Measurements from ENCODE around the gene C19orf73. TPM values are rescaled to one million over a fixed set of nuclear protein-coding genes. Genes with fewer than 3 reads are reported as not detected.
A peak's percentile ranks its signal among the peaks of the same experiment; 100 is the strongest.

The C19orf73 gene, protein sequence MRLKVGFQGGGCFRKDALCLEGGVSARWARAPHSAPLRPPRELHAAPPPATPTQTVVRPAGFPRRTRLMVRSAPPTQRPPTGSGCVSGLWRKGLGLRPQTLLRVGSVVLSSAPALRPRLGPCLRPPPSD
- 1.5 TPM for polyA plus RNA-seq (2013, experiment 1 of 2; ENCODE audit: insufficient read length)
- 1.4 TPM for polyA plus RNA-seq (2013, experiment 2 of 2; ENCODE audit: insufficient read length)

DNA sequence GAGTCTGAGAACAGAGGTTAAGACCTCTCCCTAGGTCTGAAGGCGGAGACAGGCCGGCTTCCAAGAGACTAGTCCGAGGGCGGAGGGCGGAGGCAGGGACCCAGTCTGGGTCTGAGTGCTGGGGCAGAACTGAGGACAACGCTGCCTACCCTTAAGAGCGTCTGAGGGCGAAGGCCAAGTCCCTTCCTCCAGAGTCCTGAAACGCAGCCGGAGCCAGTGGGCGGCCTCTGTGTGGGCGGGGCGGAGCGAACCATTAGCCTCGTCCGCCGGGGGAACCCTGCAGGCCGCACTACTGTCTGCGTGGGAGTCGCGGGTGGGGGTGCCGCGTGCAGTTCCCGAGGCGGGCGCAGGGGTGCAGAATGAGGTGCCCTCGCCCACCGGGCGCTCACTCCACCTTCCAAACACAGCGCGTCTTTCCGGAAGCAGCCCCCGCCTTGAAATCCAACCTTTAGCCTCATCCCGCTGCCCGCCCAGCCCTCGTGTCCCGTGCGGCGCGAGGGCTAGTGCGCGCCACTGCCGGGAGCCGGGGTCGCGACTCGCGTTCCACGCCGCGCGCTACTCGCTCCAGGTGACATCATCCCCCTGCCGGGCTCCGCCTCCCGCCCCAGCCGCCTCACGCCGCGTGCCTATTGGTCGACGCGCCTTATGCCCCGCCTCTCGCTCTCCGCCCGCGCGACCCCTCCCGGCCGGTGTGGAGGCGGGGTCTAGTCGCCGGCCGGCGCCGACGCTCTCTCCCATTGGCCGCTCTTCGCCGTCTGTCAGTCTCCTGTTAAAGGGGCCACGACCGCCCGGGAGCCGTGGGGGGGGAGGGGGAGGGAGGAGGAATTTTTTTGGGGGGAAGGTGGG, at the start of gene C19orf73:
C19orf73 (minus strand) TSS at position 579 of the 846 bp plus-strand sequence; CDS start at position 458, 121 bp downstream.
- DNase-seq: peak; percentile 91

DNA sequence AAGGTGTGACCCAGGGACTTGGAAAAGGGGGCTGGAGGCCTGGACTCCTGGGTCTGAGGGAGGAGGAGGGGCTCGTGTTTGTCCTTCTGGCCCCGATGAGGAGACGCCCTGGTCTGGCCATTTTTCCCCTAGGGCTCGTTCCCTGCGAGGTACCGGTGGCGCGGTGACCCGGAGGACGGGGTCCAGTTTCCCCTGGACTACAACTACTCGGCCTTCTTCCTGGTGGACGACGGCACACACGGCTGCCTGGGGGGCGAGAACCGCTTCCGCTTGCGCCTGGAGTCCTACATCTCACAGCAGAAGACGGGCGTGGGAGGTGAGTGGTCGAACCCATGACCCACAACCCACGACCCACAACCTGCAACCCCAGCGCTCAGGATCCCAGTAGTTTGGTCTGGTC, 49.5 kb upstream of the C19orf73 start:
- DNase-seq: no peak

DNA sequence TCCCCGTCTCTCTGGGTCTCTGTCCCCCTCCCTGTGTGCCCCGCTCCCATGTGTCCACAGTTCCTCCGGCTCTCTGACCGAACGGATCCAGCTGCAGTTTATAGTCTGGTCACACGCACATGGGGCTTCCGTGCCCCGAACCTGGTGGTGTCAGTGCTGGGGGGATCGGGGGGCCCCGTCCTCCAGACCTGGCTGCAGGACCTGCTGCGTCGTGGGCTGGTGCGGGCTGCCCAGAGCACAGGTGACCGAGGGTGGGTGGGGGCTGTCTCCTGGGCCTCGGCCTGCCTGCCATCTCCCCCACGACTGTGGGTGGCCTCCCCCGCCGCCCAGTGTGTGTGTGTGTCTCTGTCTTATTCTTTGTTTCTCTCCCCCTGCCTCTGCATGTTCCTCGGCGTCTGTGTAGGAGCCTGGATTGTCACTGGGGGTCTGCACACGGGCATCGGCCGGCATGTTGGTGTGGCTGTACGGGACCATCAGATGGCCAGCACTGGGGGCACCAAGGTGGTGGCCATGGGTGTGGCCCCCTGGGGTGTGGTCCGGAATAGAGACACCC, 49.0 kb upstream of the C19orf73 start:
- no peak for DNase-seq

DNA sequence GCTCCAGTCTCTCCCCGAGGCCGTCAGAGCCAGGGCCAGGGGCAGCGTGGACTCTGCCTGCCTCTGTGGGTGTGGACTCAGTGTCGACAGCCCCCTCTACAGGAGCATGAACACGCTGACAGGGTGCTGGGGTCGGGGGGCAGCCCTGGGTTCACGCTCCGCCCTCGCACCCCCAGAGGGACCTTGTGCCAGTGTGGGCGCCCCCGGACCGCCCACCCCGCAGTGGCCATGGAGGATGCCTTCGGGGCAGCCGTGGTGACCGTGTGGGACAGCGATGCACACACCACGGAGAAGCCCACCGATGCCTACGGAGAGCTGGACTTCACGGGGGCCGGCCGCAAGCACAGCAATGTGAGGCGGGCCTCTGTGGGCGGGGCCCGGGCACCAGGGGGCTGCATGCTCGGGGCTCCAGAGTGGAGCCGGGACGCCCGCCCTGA, 46.9 kb upstream of the C19orf73 start:
- DNase-seq: no peak

DNA sequence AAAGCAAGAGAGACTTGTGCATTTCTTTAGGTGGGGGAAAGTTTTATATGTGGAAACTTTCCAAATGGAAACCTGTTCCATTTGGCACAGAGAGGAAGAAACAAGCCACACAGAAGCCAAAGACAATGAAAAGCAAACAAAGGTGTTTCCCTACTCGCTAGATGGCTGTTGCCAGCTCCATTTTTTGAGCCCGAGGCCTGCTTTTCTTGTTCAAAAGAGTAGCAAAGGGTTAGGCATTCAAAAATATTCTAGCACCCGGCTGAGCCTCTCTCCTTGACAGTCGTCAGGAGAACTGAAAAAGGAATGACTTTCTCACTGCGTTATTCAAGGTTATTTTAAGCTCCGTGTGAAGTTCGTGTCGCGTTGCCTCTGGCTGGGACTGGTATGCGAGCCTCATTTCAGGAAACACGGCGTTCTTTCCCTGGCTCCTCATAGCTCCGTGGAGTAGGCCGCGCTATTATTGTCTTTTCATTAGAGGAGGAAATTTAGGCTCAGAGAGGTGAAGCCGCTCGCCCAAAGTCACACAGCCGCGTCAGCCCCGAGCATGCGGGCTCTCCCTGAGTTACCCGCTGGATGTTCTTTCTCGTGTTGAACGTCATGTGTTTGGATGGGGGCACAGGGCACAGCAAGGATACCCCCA, 46.3 kb upstream of the C19orf73 start:
- peak; percentile 56 for DNase-seq

DNA sequence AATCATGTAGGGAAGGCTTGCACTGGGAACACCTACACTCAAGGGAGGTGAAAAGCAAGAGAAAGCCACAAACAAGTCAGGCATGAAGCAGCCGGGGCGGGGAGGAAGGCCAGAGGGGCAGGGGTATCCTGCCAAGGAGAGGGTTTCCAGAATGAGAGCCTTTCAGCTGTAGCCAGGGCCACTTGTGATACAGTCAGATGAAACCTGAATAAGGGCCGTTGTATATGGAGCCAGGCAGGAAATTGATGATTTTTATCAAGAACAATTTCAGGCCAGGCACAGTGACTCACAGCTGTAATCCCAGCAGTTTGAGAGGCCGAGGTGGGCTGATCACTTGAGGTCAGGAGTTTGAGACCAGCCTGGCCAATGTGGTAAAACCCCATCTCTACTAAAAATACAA, 43.0 kb upstream of the C19orf73 start:
- no peak for DNase-seq

DNA sequence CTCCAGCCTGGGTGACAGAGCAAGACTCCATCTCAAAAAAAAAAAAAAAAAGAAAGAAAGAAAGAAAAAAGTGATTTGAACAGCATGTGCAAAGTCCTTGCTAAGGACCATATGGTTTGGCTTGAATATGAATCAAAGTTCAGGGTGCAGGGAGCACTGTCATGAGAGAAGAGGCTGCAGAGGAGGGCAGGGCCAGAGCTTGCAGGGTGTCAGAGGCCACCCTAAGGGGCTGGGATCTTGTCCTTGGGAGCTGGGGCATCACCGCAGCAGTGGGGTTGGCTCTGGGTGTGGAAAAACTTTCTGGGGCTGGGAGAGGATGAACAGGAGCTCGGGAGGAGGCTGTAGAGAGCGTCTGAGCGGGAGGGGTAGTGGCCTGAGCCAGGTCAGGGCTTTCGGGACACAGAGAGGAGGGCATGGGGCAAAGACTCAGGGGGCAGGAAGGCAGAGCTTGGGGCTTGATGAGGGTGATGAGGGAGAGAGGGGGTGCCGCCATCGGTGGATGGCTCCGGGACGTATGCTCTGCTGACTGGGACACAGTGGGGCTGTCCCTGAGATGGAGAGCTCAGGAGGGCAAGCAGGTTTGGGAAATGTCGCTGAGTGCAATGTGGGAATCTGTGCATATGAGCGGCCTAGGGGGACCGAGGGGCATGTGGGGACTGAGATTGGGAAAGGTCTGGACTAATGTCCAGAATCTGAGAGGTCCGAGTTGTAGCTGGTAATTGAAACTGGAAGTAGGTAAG, 41.7 kb upstream of the C19orf73 start:
- DNase-seq: no peak

DNA sequence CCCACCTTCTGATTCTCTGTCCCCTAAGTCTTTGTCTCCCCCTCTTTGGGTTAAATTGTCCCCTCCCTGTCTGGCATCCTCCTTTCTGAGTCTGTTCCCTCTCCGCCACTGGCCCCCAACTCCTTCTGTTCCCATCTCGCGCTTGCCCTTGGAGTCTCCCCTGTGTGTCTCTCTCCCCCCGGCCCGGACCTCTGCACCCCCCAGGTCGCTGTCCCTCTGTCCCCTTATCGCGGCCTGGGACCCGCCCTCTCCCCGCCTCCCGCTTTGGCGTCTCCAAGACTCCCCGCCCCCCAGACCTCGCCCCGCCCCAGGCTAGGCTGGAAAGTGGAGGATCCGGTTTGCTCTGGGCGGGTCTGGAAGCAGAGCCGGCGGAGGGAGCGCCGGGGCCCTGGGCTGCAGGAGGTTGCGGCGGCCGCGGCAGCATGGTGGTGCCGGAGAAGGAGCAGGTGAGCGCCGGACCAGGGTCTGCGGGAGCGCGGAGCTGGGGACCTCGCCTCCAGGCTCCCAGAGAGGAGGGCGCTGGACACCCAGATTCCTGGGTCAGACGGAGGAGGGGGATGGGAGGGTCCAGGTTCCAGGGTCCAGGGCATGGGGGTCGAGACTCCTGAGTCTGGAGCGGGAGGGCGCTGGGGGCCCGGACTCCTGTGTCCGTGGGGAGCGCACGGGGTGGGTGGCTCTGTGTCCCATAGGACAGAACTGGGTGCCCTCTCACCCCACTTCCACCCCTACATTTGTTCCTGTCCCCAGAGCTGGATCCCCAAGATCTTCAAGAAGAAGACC, 38.7 kb upstream of the C19orf73 start, which contains the start of gene TRPM4:
TRPM4 (plus strand) TSS at position 348 of the 780 bp plus-strand sequence; CDS start at position 423, 75 bp downstream.
- DNase-seq: peak; percentile 85

DNA sequence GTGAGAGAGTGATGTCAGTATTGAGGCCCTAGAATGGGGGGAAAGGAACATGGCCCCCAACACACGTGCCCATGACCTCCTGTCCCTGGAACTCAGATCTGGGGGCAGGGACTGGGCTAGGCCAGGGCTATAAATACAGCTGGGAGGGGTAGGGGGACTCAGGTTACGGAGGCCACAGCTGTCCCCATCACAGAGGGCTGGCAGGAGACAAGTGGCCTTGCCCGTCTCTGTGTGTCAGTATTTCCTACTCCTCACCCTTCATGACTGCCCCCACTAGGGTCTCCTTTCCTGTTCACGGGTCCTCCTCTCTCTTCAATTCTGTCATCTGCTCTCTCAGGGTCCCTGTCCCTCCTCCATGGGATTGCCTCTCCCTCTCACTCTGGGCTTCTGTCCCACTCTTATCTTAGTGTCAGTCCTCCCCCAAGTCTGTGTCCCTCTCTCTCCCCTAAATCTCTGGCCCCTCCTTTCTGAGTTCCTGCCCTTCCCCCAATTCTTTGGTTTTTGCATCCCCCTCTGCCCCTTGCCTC, 36.9 kb upstream of the C19orf73 start:
- no peak for DNase-seq

DNA sequence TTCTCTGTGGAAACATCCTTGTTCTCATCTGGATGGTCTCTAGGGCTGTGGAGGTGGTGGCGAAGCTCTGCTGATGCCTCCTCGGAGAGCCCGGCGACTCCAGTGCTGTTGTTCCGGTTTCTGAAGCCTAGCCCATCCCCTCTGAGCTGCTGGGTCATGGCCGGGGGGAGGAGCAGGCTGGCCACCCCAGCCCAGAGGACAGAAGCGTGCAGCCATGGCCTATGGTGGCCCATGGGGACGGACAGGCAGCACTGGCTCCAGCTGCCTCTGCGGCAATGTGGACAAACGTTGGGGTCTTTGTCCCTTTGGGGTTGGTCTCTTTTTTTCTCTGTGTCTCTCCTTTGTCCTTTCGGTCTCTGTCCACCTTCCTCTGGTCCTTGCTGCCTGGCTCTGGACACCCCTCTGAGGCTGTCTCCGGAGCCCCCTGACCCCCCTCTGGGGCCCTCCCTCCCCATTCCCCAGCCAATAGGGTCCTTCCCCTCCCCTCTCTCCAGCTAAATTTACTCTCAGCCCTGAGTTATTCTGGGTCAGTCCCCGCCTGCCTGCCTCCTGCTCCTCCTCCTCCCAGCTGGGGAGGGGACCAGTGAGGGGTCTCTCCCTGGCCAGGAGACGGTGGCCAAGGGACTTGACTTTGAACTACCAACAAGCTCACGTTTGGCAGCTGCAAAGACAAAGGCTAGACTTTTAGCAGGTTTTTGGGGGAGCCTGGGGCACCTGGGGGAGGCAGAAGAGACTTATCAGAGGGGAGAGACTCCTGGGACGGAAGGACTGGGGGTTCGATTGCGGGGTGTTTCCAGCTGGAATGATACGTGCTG, 36.3 kb upstream of the C19orf73 start, which contains the start of gene HRC:
HRC (minus strand) TSS at position 392 of the 815 bp plus-strand sequence; CDS start at position 233, 159 bp downstream.
- no peak for DNase-seq

DNA sequence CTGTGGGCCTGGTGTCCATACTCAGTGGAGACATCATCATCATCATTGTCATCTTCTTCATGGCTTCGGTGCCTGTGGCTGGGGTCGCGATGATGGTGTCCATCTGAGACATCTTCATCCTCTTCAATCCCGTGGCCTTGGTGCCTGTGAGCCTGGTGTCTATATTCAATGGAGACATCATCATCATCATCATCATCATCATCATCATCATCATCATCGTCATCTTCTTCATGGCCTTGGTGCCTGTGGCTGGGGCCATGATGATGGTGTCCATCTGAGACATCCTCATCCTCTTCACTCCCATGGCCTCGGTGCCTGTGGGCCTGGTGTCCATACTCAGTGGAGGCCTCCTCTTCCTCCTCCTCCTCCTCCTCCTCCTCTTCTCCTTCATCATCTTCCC, 35.3 kb upstream of the C19orf73 start:
- no peak for DNase-seq

DNA sequence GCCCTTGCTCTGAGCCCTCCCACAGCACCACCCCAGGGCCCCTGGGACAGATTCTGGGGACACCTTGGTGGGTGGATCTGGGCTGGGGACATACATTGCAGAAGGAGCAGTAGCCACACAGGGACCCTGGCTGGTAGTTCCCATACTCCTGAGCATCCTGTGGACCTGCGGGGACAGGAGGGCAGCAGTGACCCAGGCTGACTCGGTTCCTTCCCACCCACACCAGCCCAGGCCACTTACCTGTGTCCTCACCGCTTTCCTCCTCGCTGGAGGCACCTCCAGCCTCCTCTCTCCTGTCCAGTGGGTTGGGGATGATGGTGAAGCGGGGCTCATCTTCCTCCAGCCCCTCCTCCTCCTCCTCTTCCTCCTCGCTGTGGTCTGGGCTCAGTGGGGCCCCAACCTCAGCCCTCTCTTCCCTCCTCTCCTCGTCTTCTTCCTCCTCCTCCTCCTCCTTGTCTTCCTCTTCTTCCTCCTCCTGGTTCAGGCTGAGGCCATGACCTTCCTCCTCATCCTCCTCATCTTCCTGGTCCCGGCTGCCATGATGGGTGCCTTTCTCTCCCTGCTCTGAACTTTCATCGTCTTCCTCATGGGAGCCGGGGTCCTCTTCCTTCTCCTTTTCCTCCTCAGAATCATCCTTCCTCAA, 34.3 kb upstream of the C19orf73 start:
- DNase-seq: no peak

DNA sequence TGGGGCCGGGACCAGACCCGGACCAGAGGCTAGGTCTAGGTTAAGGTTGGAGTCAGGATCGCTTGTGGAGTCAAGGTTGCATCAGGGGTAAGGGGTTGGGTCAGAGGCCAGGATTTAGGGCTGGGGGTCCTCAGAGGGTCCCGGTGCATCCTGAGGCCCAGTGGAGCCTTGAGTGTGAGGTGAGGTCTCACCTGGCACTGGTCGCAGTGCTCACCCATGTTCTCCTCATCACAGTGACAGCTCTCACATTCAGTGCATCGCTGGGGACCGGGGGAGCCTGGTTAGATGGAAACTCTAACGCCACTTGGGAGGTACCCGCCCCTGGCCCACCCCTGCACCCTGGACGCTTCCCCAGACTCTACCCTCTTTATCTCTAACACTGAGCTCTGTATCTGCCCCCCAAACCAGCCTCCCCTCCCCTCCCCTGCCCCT, 33.2 kb upstream of the C19orf73 start:
- no peak for DNase-seq

DNA sequence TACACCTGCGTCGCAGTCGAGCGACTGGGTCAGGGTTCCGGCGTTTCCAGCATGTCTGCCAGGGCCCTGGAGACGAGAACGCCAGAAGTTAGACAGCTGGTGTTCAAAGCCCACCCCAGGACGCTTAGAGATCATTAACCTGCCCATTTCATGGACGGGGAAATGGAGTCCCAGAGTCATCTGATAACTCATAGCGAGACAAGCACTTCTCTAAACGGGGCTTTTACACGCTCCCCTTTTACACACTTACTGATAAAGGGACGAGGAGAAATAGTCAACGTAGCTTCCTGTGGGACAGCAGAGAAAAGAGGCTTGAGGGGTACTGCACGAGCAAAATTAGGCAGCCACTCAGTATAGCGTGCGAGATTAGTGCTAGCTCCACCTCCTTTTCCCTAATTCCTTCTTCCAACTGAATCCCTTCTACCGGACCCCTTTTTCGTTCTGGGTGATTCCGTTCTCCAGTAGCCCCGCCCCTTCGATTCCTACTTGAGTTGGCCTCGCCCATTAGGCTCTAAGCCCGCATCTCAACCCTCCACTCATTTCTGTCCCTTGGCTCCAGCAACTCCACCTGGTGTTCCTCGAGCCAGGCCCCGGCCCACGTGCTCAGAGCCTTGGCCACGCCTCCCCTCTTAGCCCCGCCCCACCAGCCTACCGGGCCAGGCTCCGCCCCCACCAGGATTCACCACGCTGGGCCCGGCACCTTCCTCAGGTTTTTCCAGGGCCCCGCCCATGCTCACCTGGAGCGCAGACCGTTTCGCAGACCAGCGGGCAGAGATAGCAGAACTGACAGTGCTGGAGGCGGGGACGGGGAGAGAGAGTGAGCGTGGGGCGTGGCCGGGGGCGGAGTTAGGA, 32.5 kb upstream of the C19orf73 start:
- no peak for DNase-seq

DNA sequence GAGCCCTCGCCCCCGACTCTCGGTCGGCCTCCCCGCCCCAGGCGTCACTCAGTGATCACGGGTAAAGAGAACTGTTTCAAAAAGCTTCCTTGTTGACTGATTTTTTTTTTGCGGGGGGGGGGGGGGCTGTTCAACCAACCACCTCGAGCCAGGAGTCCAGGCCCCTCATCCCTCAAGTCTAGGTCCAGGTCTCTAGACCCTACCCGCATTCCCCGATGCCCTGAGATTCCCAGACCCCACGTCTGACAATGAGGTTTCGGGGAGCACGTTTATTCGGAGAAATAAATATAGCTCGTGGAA, 32.0 kb upstream of the C19orf73 start:
- no peak for DNase-seq

DNA sequence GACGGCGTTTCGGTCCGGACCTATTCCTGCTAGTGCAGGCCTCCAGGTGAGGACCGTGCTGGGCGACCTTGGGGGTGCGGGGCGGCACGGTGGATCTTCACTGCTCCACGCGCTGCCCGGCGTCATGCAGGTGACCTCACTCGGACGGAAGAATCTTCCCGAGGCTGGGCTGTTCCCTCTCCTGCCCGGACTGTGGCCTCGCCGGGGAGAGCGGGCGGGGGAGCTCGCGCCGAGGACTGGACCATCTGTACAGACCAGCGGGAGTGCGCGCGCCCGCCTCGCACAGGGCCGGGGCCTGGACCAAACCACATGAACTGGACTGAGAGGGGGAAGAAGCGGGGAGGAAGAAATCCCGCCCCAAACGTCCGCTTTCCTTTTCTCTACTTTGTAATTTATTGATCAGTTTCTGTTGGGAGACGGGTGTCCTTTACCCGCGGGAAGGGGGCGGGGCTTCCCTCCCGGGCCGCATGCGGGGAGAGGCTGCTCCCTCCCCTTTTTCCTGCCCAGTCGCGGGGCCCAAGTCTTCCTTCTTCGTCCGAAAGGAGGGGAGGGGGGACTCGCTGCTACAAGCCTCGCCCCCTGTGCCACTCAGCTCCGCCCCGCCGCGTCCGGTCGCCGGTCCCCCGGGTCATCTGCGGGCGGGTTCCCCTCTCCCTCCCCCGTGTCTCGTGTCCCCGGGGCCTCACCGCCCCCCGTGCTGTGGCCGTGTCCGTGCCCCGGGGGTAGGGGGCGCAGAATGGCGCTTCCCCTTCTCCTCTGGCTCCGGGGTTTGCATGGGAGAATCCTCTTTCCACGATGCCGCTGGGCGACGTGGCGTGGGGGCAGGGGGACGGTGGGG, 31.4 kb upstream of the C19orf73 start:
- DNase-seq: peak; percentile 85

DNA sequence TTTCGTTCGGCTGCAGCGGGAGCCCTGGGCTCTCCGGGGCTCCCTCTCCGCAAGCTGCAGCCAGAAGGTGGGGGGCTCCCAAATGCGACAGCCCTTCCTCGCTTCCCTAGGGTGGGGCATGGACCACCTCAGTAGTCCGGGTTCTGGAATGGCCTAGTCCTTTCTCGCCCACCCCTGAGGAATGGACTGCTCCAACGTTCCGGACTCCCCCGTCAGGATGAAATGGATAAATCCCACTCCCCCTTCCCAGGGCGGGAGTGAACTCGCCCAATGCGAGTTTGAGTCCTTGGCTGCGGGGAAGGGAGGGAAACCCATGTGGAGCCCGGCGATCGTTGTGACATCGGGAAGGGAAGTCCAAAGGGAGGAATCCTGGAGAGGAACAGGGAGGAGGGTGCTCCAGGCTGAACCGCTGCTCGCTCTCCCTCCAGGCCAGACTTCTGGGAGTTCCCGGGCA, 30.7 kb upstream of the C19orf73 start:
- peak; percentile 90 for DNase-seq

Measured in fibroblast of skin of back (primary cell).